Activated CD4-positive, alpha-beta T cell treated with anti-CD3 and anti-CD28 coated beads, Interleukin-2, amount 50 U/mL, for 4 hours (primary cell): Measurements from ENCODE around the gene ZNHIT2.

Source experiments
- DNase-seq, 2 experiments: peaks; one replicate each; pipeline ENCODE4 v3.0.0-alpha.2; 2020

The ZNHIT2 gene

DNA sequence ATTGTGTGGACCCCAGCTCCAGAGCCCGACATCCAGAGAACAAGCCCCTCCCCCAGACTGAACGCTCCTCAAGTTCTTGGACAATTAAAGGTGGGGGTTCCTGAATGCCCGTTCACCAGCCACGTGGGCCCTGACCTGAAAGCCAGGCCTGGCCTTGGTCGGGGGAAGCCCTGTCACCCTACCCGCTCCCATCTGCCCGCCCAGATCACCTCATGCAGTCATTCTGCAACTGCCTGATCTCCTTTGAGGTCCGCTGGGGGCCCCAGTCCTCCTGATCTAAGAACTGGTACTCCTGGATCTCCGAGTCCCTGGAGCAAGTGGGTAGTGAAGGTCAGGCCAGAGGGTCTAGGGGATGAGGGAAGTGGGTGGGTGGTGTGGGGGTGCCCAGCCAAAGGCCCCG lies 50.1 kb downstream of the ZNHIT2 start:
- no peak for DNase-seq

DNA sequence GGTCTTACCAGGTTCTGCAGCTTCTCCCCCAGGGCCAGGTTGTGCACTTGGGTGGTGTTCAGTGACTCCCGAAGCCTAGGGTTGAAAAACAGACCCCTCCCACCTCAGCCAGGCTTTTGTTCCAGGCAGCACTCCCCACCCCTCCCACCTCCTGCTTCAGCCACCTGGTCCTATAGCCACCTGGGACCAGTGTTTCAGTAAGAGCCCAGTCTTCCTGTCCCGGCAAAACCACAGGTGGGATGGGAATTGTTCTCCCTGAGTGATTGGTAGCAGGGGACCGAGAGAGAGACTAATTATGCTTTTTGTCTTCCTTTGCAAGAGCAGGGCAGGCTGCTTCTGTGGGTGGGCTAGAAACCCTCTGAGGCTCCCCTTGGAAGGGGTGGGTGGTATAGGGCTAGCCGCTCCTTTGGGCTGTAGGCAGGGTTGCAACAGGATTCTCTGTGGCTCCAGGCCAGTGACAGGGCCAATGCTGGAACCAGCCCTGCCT lies 50.7 kb downstream of the ZNHIT2 start:
- no peak for DNase-seq
